Mammary epithelial cell (primary cell): ENCODE results near the gene SLC43A3.

Source experiments
- CTCF ChIP-seq, 2 donors: IDR thresholded peaks in 1 of 2; conservative IDR thresholded peaks in 1 of 2; 2 replicates each; pipeline ENCODE4 v1.5.1; 2011 to 2012; ENCODE audit warnings: inconsistent platforms in 2 of 2, low read length in 2 of 2, mild to moderate bottlenecking in 2 of 2, control low read depth in 1 of 2, low read depth in 1 of 2; ENCODE audit not compliant: insufficient read depth in 1 of 2; ENCODE audit errors: extremely low read depth in 1 of 2
- EZH2 ChIP-seq: IDR thresholded peaks from 2 replicates; pipeline ENCODE4 v1.6.1; 2012; ENCODE audit warnings: low read length, inconsistent platforms, borderline replicate concordance

- no peak for TF ChIP-seq CTCF (conservative IDR thresholded peaks at IDR 0.05 in 1 of 2, IDR thresholded peaks at IDR 0.05 in 1 of 2; ENCODE audit: extremely low read depth in 1 of 2, insufficient read depth in 1 of 2, low read depth in 1 of 2, low read length in 2 of 2)
- TF ChIP-seq EZH2 = no peak
Measured at GRCh38 chr11:57357856-57358255, 69.1 kb downstream of the SLC43A3 start.
